IPS-NIHi11 (cell line): ENCODE data around the gene MSMP.

Experiments used
- DNase-seq: peaks from one replicate; pipeline ENCODE4 v3.0.0; 2012; ENCODE audit warnings: mixed read lengths, low spot score

MSMP gene

DNA sequence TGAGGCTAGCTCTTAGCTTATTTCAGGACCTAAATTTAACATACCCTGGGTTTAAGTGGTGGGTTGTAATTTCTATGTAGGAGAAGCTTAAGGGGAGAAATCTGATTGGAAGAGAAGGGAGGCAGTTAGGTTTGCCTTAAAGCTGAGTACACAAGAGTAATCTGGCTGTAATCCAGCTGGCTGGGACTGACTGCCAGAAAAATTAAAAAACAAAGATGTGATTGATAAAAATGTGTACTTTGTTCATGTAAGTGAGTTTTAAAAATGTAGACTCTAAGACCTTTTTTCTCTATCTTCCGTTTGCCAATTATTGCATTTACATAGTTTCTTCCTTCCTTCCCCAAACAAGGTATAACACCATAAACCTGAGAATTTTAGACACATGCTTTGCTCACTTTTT lies 17.5 kb upstream of the MSMP start:
- DNase-seq, result no peak

DNA sequence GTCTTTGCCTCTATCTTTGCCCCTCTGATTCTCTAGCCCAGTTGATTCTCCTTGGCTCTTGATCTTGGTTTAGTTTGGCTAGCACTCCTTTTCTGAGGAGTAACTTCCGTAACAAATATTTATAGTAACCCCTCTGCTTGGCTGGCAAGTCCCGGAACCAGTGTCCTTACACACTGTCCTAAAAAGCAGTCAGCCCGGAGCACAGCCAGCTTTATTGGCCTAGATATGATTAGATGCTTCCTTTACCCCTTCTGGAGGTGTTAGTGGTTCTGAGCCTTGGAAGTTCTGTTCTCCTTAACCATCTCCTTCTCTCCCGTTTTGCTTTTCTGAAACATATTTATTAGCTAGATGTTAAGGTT lies 17.0 kb upstream of the MSMP start:
- no peak for DNase-seq

DNA sequence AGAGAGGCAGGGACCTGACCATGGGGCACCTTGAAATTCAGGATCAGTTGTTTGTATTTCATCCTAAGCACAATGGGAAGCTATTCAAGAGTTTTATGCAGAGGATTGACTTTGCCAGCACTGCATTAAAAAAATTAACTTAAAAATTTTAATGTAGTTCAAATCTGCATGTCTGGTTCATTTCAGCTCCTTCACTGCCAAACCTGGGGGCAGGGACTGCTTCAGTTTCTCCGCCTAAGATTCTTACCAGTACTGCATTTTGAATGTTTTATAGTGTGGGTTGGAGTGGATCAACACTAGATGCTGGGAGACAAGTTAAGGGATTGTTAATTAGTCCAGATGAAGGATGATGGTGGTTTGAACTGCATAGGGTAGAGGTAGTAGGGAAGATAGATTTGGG lies 15.7 kb upstream of the MSMP start:
- no peak for DNase-seq

GRCh38 chr9:35767458-35767857 lies 13.4 kb upstream of the MSMP start:
- no peak for DNase-seq

DNA sequence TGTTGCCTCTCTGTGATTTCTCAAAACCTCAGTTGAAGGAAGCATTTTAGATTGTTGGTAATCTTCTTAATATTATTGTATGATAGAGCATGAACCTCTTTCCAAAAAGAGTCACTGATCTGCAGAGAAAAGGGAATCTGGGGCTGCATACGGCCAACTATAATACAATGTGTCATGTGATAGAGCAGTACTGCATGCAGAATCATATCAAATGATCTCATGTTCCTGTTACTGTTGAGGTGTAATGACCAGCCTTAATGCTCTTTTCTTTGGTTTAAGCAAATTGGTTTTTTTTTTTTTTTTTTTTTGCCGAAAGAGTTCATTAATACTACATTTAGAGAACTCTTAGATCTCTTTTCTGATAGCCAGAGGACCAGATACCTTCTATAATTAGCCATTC lies 12.9 kb upstream of the MSMP start:
- no peak for DNase-seq

- no peak for DNase-seq
These were observed 9.7 kb upstream of the MSMP start for GRCh38 chr9:35763803-35764202.

GRCh38 chr9:35763181-35763580 lies 9.1 kb upstream of the MSMP start:
- no peak for DNase-seq

- no peak for DNase-seq
These were observed 6.6 kb upstream of the MSMP start for GRCh38 chr9:35760651-35761050.

DNA sequence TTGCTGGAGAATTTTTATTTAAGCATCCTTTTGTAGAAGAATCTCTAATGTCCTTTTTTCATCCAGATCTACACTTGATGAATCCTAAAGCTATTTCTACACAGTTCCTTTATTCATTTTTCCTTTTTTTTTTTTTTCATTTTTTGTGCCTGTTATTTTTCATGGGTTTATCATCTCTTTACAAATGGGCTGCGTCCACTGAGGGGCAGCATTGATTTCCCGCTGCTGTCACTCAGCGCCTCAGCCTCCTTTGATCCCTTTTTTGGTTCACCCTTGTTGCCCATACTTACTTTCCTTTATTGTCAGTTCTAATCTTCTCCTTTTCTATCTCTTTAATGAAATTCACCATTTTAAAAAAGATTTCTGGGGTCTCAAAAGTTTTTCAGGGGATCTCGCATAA lies 5.7 kb upstream of the MSMP start:
- no peak for DNase-seq

GRCh38 chr9:35758475-35759050 lies 4.5 kb upstream of the MSMP start:
- DNase-seq, result no peak

GRCh38 chr9:35757892-35758275 lies 3.8 kb upstream of the MSMP start:
- no peak for DNase-seq

GRCh38 chr9:35757226-35757891 lies 3.3 kb upstream of the MSMP start:
- DNase-seq, result peak; percentile 63

DNA sequence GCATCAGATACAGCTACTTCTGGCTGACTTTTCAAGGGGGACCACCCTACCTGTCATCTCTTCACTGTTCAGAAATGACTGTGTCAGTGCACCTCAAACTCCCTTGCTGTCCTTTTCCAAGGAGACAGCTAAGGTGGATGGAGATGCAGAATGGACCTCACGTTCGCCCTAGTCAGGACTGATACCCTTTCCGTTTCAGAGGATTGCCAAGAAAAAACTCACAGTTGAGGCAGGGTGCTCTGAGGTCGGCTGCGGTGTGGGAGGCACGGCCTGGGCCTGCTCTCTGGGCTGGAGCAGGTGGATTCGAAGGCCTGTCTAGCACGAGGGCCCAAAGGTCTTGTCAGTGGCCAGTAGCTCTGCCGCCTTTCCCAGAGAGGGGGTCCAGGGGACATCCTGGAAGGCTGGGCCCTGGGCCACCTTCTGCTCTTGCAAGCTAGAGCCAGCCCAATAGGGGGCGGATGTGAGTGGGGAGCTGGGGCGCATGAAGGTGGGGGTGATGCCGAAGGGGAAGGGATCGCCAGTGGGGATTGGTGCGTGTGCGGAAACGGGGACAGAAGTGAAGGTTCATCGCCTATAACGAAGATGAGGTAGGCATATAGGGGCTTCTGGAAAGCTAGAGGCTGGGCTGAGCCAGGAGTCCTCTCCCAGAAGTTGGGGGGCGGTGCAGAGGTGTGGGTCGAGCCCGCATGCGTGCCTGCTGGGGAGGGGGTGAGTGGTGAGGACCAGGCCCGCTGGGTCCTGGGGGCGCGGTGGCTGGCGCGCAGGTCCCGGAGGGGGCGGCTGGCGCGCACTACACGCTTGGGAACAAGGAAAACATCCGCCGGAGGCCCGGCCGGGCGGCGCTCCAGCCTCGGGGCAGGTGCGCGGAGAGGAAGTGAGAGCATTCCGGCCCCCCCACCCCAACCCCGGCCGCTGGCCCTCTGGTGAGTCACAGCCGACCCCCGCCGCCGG lies 2.5 kb upstream of the MSMP start:
- peak; percentile 73 for DNase-seq

DNA sequence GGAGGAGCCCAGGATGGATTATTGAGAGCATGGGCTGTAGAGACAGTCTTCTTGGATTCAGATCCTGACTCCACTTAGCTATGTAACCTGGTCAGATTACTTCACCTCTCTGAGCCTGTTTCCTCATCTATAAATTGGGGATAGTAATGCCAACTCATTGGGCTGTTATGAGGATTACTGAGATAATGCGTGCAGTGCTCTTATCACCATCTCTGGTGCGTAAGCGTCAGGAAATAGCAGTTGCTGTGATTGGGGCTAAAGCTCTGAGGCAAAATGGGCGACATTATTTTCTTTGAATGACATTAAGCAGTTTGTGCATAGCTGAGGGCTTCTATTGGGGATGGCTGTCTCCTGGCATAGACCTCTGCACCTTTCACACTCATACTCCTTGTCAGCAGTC lies 995 bp upstream of the MSMP start:
- DNase-seq, result no peak

GRCh38 chr9:35753466-35753865 lies 610 bp downstream of the MSMP start:
- DNase-seq, result no peak

GRCh38 chr9:35750256-35750531 lies 3.9 kb downstream of the MSMP start:
- no peak for DNase-seq

DNA sequence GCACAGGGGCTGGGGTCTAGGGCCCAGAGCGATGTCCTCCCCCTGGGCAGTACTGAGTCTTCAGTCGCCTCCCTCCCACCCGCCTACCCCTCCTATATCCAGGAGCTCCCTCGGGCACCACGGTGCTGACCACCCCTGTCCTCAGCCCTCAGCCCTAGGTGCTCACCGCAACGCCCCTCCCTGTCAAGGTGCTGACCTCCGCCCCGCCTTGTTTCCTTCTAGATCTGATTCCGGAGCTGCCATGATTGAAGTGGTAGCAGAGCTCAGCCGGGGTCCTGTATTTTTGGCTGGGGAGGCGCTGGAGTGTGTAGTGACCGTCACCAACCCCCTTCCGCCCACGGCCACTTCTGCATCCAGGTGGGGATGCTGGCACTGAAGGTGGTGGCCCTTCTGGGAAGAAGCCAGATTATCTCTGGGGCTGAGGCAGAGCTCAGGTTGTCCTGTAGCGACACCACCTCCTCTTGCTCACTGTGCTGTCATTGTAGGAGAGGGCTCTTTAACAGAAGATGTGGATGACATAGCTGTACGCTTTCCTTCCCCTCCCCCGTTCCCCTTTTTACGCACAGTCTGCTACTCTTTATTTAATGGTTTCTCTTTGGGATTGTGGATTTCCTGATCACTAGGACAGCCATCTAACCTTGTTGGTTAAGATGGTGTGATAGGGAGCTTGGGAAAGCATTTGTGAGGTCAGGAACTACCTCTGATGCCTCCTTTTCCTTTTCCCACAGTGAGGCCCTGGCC lies 4.4 kb downstream of the MSMP start:
- peak; percentile 43 for DNase-seq

GRCh38 chr9:35748858-35749514 lies 5.1 kb downstream of the MSMP start, which contains the start of the genes GBA2 and RGP1:
GBA2 (minus strand) TSS chr9:35749228; CDS start chr9:35748704, 524 bp downstream.
RGP1 (plus strand) TSS chr9:35749287; CDS start chr9:35749756, 469 bp downstream.
- peak; percentile 89 for DNase-seq

GRCh38 chr9:35748242-35748857 lies 5.7 kb downstream of the MSMP start:
- no peak for DNase-seq

- no peak for DNase-seq
These were observed 7.5 kb downstream of the MSMP start for GRCh38 chr9:35746583-35746982.

- DNase-seq, result no peak
These were observed 8.5 kb downstream of the MSMP start for GRCh38 chr9:35745569-35745968.
